HL-60/S4 treated with phorbol 12-myristate 13-acetate at 8.2 ng/mL for 4 days and 3 days (cell line): ENCODE measurements around the gene TMEM50B.
"Not testable (repeated sequence)": the region's sequence is repeated elsewhere in the genome, so short reads cannot be mapped to it uniquely, and the experiment has no call there.

Experiments
- in situ Hi-C: fragments of 300-500 bp; cut with MboI; formaldehyde crosslinking; loops from 2 replicates; pipeline ENCODE4 v1.15.0; 2022; ENCODE audit warnings: low sequenced_read_pairs

The TMEM50B gene

DNA sequence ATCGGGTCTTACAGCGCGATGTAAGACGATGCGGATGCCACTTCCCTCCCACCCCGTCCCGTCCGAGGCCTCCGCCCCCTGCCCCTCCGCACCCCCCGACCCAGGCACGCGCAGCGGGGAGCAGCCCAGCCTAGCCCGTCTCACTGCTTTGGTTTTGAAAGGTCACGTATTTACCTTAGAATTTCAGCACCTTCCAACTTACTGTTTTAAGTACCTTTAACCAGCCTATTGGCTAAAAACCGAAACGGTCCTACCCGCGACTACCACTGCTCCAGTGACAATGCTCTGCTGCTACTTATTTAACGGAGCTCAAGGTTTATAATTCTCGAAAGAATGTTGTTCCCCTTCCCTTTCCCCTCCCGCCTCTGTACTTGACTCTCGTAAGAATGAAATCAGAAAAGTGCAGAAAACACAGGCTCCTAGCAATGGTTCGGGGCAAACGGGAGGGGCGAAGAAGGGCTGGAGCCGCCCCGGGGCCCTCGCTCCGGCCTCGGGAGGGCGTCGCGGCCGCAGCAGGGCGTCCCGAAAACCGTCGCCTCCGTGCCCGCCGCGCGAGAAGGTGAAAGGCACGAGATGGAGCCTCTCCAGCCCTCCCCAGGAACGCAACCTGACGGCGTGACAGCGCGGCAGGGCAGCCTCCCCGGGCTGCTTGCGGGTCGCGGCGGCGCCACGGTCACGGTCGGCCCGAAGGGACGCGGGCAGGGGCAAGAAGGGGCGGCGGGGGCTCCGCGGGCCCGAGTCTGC is 667 bp downstream of the TMEM50B start:
- in situ Hi-C loops = no loop called here

DNA sequence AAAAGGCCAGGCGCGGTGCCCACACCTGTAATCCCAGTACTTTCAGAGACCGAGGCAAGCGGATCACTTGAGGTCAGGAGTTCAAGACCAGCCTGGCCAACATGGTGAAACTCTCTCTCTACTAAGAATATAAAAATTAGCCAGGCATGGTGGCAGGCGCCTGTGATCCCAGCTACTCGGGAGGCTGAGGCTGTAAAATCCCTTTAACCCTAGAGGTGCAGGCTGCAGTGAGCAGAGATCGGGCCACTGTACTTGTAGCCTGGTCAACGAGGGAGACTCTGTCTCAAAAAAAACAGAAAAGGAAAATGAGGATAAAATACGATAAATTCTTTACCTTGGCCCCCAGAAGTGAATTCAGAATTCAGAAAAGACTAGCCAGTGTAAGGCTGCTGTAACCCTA is 1.6 kb downstream of the TMEM50B start:
- in situ Hi-C loops = no loop called here

DNA sequence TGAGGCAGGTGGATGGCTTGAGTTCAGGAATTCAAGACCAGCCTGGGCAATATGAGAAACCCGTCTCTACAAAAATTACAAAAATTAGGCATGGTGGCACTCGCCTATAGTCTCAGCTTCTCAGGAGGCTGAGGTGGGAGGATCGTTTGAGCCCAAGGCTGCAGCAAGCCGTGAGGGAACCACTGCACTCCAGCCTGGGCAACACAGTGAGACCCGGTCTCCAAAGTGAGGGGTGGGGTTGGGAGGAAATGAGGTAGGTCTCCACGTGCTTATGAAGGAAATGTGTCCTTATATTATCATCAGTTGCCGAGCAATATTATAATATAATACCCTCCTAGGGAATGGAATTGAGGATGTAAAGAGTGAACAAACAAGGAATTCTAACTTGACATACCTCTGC is 2.7 kb downstream of the TMEM50B start:
- in situ Hi-C loops = no loop called here

DNA sequence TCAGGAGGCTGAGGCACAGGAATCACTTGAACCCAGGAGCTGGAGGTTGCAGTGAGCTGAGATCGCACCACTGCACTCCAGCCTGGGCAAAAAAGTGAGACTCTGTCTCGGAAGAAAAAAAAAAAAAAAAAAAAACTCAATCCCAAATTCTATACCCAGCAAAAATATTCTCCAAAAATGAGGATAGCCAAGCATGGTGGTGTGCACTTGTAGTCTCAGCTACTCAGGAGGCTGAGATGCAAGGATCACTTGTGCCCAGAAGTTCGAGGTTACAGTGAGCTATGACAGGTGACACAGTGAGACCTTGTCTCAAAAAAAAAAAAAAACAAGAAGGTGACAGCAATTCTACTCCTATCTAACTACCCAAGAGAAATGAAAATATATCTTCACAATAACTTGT is 6.4 kb downstream of the TMEM50B start:
- in situ Hi-C loops = no loop called here

DNA sequence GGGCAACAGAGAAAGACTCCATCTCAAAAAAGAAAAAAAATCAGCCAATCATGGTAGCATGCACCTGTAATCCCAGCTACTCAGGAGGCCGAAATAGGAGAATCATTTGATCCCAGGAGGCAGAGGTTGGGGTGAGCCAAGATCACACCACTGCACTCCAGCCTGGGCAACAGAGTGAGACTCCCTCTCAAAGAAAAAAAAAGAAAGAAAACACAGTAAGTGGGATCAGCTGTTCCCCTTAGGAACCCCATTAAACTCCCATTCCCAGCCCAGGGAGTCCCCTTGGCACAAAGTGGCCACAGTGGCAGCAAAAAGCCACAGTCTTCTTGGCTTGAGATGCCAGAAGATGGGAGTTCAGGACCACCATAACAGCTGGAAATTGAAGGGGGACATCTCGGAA is 9.1 kb downstream of the TMEM50B start:
- in situ Hi-C loops = no loop called here

DNA sequence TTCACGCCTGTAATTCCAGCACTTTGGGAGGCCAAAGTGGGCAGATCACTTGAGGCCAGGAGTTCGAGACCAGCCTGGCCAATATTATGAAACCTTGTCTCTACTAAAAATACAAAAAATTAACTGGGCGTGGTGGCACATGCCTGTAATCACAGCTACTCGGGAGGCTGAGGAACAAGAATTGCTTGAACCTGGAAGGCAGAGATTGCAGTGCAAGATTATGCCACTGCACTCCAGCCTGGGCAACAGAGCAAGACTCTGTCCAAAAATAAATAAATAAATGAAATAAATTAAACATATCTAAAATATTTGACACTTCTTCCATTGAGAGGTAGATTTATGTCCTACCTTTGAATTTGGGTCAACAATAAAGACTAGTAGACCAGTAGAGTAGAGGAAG is 10.6 kb downstream of the TMEM50B start:
- in situ Hi-C loops = not testable (repeated sequence)

DNA sequence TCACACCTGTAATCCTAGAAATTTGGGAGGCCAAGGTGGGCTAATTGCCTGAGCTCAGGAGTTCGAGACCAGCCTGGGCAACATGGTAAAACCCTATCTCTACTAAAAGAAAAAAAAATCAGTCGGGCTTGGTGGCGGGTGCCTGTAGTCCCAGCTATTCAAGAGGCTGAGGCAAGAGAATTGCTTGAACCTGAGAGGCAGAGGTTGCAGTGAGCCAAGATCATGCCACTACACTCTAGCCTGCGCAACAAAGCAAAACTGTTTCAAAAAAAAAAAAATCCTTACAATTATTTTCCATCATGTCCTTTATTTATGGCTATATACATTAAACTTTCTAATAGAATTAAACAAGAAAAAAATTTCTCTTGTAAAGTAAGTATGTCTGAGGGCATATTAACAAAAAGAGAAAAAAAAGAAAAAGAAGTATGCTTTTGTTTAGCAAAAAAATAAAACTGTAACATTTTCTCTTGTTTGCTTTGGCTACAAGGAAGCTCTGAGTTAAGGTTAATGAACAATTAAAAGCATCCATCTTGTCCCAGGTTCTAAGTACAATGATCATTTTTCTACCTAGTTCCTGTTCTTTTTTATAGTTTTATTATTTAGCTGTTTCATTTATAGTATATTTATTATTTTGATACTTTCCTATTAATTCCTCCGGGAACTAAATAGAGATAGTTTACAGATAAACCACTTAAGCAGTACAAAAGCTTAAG is 18.1 kb downstream of the TMEM50B start:
- in situ Hi-C loops = no loop called here

DNA sequence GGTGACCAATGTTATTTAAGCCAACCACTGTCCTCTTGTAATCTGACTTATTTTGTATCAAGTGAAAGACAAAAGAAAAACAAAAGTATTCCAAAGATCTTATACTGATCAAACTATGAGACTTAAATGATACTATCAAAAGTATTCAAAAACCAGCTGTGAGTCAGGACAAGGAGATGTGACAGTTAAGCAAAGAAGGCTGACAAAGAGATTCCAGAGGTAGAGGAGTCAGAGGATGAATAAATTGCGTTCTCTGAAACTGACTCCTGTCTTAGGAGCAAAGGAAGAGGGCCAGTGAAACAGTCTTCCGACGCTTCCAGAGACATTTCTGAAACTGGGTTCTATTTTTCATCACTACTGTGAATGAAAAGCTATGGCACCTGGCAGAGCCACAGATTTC is 20.9 kb downstream of the TMEM50B start:
- in situ Hi-C loops = no loop called here

DNA sequence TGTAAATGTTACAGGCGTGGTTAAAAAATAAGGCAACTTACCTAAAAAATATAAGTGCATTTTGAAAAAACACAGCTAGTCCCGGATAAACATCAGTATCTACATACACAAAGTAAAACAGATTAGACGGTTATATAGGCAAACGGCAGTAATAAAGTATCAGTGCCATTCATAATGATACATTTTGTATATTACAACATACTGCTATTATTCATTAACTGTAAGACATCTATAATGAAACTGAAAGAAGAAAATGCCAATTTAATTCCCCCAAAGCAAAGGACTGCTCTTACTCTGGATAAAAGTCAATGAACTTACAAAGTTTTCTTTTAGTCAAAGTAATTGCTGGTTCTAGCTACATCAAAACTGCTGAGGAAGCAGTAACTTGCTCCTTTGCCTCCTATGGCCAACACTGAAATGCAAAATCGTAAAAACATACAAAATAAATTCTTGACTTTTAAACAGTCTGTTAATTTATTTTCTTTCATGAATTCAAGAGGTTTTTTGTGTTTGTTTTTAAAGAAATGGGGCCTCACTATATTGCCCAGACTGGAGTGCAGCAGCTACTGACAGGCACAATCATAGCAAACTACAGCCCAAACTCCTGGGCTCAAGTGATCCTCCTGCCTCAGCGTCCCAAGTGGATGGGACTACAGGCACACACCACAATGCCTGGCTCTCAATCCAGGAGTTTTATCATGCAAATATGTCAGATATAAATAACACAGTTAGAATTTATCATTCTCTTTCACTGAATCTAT is 23.9 kb downstream of the TMEM50B start:
- in situ Hi-C loops = no loop called here

DNA sequence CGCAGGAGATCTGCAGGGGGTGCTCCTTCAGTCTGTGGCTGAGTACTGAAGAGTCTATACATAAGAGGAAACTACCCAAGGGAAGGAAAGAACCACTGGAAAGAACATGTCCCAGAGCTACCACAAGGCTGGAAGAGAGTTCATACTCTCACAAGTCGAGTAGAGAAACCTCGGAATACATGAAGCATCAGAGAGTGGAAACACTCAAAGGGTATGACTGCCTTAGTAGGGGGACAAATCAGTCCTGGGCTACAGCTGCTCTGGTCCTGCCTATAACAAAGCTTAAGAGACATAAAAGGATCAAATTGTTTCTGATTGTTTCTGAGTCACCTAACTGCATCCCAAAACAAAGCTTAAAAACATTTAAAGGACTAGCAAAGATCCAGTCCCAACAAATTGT is 27.4 kb downstream of the TMEM50B start:
- in situ Hi-C loops = no loop called here

DNA sequence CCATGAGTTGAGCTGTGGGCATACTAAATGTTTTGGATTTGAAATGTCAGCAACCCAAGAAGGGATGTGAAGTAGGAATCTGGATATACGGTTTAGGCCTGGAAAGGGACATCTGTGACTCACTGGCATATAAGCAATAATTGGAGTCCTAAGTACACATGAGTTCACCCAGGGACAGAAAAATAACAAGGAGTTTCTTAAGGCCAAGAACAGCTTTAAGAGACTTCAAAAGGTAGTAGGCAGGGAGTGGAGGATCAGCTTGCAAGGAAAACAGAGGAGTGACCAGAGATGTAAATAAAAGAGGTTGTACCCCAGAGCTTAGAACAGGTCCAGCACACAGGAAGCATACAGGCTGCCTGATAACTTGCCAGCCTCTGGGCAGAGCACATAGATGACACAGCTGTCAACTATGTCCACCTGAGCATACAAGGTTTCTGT is 28.1 kb downstream of the TMEM50B start:
- in situ Hi-C loops = no loop called here

DNA sequence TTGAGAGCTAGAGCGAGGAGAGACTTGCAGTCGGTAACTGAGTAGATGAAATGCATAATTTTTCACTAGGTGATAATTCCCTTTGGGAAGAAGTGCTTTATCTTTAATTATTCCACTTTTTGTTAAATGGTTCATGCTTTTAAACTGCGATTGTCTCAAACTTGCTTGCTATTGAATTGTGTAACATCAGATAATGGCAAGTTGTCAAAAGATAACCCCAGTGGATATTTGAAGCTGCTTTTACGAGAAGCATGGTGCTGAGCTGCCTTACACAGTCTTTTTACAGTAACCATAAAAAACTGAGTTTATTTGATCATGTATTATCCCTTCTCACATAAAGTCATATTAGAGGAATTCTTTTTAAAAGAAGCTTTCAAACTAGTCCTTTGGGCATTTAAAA is 30.2 kb downstream of the TMEM50B start:
- in situ Hi-C loops = no loop called here

DNA sequence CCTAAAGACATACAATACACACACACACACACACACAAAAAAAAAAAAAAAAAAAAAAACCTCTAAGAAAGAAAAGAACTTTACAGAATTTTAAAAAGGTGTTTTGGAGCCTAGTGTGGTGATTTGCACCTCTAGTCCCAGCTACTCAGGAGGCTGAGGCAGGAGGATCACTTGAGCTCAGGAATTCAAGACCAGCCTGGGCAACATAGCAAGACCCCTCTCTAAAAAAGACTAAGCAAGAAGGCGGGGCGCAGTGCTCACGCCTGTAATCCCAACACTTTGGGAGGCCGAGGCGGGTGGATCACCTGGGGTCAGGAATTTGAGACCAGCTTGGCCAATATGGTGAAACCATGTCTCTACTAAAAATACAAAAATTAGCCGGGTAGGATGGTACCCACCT is 33.2 kb downstream of the TMEM50B start:
- in situ Hi-C loops = not testable (repeated sequence)

DNA sequence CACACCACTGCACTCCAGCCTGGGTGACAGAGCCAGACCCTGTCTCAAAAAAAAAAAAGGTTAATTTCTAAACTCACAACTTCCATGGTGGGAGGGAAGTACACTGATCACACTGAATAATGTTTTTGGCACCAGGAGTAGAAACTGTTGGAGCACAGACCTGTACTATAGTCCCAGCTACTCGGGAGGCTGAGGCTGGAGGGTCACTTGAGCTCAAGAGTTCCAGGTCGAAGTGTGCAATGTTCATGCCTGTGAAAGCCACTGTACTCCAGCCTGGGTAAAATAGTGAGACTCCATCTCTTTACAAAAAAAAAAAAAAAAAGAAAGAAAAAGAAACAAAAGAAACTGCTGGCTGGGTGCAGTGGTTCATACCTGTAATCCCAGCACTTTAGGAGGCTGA is 35.3 kb downstream of the TMEM50B start:
- in situ Hi-C loops = no loop called here

DNA sequence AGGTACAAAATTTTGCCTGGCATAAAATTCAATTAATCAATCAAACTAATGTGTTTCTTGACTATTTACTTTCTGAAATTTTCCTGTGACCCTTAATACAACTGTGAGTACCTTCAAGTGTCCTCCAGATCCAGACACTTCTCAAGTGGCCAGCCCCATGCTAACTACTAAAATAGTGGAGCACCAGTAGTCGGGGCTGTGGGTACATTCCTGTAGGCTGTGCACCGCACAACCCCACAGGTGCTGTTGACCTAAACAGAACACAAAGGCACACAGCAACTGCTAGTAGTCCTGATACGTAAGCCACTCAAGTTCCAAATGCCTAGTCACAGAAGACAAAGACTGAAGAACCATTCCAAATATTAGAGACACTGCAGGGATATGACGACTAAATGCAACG is 36.6 kb downstream of the TMEM50B start:
- in situ Hi-C loops = no loop called here

DNA sequence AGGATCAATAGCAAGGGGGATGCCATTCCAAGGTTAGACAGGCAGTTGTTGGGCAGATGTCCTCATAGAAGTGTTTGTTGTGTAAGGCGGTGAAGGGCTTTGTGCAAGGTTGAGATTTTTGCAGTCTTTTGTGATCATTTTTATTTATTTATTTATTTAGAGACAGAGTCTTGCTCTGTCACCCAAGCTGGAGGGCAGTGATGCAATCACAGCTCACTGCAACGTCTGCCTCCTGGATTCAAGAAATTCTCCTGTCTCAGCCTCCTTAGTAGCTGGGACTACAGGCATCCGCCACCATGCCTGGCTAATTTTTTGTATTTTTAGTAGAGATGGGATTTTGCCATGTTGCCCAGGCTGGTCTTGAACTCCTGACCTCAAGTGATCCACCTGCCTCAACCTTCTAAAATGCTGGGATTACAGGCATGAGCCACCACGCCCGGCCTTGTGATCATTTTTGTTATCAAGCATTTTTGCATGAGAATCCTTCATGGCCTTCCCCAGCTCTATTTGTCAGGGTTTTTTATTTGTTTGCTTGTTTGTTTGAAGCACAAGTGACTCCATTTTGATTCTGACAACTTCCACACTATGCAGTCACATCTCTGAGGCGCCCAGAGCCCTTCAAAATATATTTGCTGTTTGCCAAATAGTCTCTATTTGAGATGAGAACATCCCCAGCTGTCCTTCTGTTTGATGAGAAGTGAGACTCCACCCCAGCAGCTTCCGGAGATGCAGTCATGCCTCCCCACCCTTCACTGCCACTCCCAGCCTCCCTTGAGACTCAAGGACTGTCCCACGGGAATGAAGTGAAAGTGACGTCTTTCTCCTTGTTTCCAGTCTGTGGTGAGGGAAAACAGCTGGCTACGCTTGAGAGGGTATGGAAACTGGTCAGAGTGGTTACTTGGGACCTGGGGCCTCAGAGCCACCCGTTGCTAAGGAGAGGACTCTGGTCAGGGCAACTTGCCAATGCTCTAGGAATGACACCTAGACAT is 38.0 kb downstream of the TMEM50B start:
- in situ Hi-C loops = no loop called here

DNA sequence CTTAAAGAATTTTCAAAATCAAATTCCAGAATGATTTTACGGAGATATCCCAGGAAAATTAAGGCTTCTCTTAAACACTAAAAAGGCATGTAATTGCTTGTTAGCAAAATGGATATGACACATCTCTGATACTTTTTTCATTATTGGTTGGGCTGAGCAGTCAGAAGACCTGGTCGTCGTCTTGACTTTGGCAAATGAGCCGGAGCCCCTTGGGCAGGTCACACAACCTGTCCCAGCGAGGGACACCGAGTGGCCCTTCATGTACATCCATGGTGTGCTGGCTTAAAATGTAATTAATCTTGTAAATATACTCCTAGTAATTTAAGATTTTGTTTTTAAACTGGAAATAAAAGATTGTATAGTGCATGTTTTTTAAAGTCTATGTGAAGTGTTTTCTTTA is 42.6 kb downstream of the TMEM50B start:
- in situ Hi-C loops = no loop called here

DNA sequence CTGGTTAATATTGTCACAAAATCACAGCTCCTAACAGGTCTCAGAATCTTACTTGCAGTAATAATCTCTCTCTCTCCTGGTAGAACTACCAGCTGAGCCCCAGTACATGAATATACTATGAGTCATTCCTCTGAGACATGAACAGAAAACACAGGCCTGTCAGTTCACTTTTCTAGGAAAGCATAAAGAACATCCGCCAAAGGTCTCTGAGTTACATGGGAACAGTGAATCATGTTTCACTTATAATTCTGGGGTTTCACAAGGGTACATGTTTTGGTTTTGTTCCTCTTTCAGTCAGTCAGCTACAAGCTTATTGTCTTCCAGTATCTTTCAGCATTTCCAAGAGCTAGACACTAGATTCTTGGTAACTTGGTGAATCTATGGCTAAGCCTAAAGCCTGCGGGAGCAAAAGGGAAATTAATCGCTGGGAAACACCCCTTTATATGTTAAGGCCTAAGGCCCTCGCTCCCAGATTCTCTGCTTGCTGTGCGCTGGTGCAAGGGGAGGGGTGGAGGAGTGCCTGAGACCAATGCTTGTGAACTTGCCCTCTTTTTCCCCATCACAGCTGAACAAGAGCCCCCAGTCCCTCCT is 44.9 kb downstream of the TMEM50B start:
- in situ Hi-C loops = no loop called here

DNA sequence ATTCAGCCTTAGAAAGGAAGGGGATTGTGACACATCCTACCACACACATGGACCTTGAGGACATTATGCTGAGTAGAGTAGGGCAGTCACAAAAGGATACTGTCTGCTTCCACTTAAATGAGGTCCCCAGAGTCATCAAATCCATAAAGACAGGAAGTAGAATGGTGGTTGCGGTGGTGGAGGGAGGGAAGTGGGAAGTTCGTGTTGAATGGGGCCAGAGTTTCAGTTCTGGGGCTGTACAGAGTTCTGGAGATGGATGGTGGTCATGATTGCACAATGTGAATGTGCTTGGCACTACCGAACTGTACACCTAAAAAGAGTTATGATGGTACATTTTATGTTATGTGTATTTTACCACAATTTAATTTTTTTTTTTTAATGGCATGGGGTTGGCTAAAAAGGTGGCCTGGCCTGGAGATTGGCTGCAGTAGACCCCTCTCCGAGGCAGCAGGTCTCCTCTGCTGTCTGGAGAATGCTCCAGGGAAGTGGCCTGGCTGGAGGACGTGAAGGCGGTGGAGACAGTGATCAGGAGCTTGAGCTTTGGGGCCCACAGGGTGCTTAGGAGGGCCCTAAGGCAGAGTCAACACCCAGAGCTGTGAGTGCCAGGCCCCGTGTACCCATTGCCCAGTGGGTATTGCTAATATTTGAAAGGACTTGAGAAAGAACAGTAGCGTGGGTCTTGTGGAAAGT is 46.2 kb downstream of the TMEM50B start:
- in situ Hi-C loops = no loop called here

DNA sequence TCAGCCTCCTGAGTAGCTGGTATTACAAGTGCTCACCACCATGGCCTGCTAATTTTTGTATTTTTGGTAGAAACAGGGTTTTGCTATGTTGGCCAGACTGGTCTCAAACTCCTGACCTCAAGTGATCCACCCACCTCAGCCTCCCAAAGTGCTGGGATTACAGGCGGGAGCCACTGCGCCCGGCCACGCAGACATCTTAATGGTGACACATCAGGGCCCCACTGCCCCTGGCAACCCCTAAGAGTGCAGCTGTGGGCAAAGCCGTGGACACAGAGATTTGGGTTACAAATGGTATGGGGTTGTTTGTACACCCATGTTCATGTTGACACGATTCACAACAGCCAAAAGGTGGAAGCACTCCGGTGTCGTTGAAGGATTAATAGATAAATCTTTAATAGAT is 46.8 kb downstream of the TMEM50B start:
- in situ Hi-C loops = no loop called here
